Measurements from ENCODE around the gene DAPP1.
"Not testable (repeated sequence)": the region's sequence is repeated elsewhere in the genome, so short reads cannot be mapped to it uniquely, and the experiment has no call there.

Gene DAPP1

GRCh38 chr4:99824070-99824599, 7.5 kb downstream of the DAPP1 start:
- no peak for DNase-seq (ENCODE audit: low spot score)

- no peak for DNase-seq (ENCODE audit: low spot score)
These were observed 8.6 kb downstream of the DAPP1 start for GRCh38 chr4:99825272-99825671.

GRCh38 chr4:99826016-99826415, 9.4 kb downstream of the DAPP1 start:
- DNase-seq (ENCODE audit: low spot score), result no peak

- no peak for DNase-seq (ENCODE audit: low spot score)
These were observed 10.8 kb downstream of the DAPP1 start for GRCh38 chr4:99827454-99827853.

- no peak for DNase-seq (ENCODE audit: low spot score)
These were observed 11.2 kb downstream of the DAPP1 start for GRCh38 chr4:99827857-99828256.

GRCh38 chr4:99828477-99828876, 11.8 kb downstream of the DAPP1 start:
- no peak for DNase-seq (ENCODE audit: low spot score)

GRCh38 chr4:99830051-99830450, 13.4 kb downstream of the DAPP1 start:
- not testable (repeated sequence) for DNase-seq (ENCODE audit: low spot score)

- DNase-seq (ENCODE audit: low spot score), result no peak
These were observed 15.7 kb downstream of the DAPP1 start for GRCh38 chr4:99832321-99832720.

- DNase-seq (ENCODE audit: low spot score), result no peak
These were observed 16.1 kb downstream of the DAPP1 start for GRCh38 chr4:99832758-99833157.

GRCh38 chr4:99833756-99834155, 17.1 kb downstream of the DAPP1 start:
- DNase-seq (ENCODE audit: low spot score), result no peak

GRCh38 chr4:99834569-99834968, 17.9 kb downstream of the DAPP1 start:
- no peak for DNase-seq (ENCODE audit: low spot score)

- DNase-seq (ENCODE audit: low spot score), result no peak
These were observed 19.3 kb downstream of the DAPP1 start for GRCh38 chr4:99835942-99836341.

- no peak for DNase-seq (ENCODE audit: low spot score)
These were observed 22.3 kb downstream of the DAPP1 start for GRCh38 chr4:99838927-99839326.

GRCh38 chr4:99841129-99841528, 24.5 kb downstream of the DAPP1 start:
- no peak for DNase-seq (ENCODE audit: low spot score)

- DNase-seq (ENCODE audit: low spot score), result no peak
These were observed 26.8 kb downstream of the DAPP1 start for GRCh38 chr4:99843413-99843812.

- DNase-seq (ENCODE audit: low spot score), result no peak
These were observed 27.4 kb downstream of the DAPP1 start for GRCh38 chr4:99844048-99844447.

- DNase-seq (ENCODE audit: low spot score), result no peak
These were observed 28.6 kb downstream of the DAPP1 start for GRCh38 chr4:99845179-99845578.

GRCh38 chr4:99845708-99846469, 29.3 kb downstream of the DAPP1 start:
- no peak for DNase-seq (ENCODE audit: low spot score)

GRCh38 chr4:99846891-99847290, 30.3 kb downstream of the DAPP1 start:
- no peak for DNase-seq (ENCODE audit: low spot score)

GRCh38 chr4:99847362-99847976, 30.8 kb downstream of the DAPP1 start:
- peak; percentile 22 for DNase-seq (ENCODE audit: low spot score)

- no peak for DNase-seq (ENCODE audit: low spot score)
These were observed 32.0 kb downstream of the DAPP1 start for GRCh38 chr4:99848591-99849001.

GRCh38 chr4:99852199-99852749, 35.6 kb downstream of the DAPP1 start:
- no peak for DNase-seq (ENCODE audit: low spot score)

- DNase-seq (ENCODE audit: low spot score), result no peak
These were observed 36.6 kb downstream of the DAPP1 start for GRCh38 chr4:99853190-99853589.
